CD14-positive monocyte (primary cell): ENCODE data around the gene NHS. TPM values are rescaled to one million over a fixed set of nuclear protein-coding genes. Genes with fewer than 3 reads are reported as not detected.
"Not testable (repeated sequence)": the region's sequence is repeated elsewhere in the genome, so short reads cannot be mapped to it uniquely, and the experiment has no call there.

Source experiments
- DNase-seq, 3 donors: peaks; one replicate each; pipeline ENCODE4 v3.0.0-alpha.2; 2011 to 2022
- H2AFZ ChIP-seq: 2 replicates; pipeline ENCODE4 v1.6.0; 2012; ENCODE audit warnings: mild to moderate bottlenecking, low read depth, low read length, inconsistent platforms; ENCODE audit not compliant: insufficient read depth, poor library complexity, severe bottlenecking
- H3K27ac ChIP-seq, 2 donors: 1 replicate in 1 of 2; 2 replicates in 1 of 2; pipeline ENCODE4 v1.5.1; 2012 to 2013; ENCODE audit warnings: low read length in 2 of 2, control low read depth in 1 of 2, inconsistent platforms in 1 of 2, low read depth in 1 of 2, mild to moderate bottlenecking in 1 of 2
- H3K27me3 ChIP-seq, 2 donors: one replicate each; pipeline versions ENCODE4 v1.6.0 to v1.6.1; 2011 to 2013; ENCODE audit warnings: low read length in 2 of 2; ENCODE audit not compliant: control insufficient read depth in 2 of 2, insufficient read depth in 2 of 2
- H3K36me3 ChIP-seq, 2 donors: replicated peaks in 1 of 2; 1 replicate in 1 of 2; 2 replicates in 1 of 2; pipeline versions ENCODE4 v1.5.1 to v1.6.1; 2012 to 2013; ENCODE audit warnings: low read length in 2 of 2, control low read depth in 1 of 2, inconsistent platforms in 1 of 2, mild to moderate bottlenecking in 1 of 2; ENCODE audit not compliant: insufficient read depth in 2 of 2, control insufficient read depth in 1 of 2
- H3K4me1 ChIP-seq, 2 donors: 1 replicate in 1 of 2; 2 replicates in 1 of 2; pipeline versions ENCODE4 v1.5.1 to v1.6.1; 2012 to 2013; ENCODE audit warnings: low read length in 2 of 2, control low read depth in 1 of 2, inconsistent platforms in 1 of 2, mild to moderate bottlenecking in 1 of 2, moderate library complexity in 1 of 2; ENCODE audit not compliant: insufficient read depth in 2 of 2, control insufficient read depth in 1 of 2
- H3K4me2 ChIP-seq: replicated peaks from 2 replicates; pipeline ENCODE3; 2012; ENCODE audit warnings: low read length, moderate library complexity, mild to moderate bottlenecking; ENCODE audit not compliant: poor library complexity, severe bottlenecking; ENCODE audit errors: extremely low read depth
- H3K4me3 ChIP-seq, 3 experiments: fragments of 200-600 bp in 1 of 3; sonication (generic) in 1 of 3; replicated peaks in 1 of 3; 1 replicate in 2 of 3; 2 replicates in 1 of 3; pipeline ENCODE4 v1.5.1; 2011 to 2013; ENCODE audit warnings: low read length in 3 of 3, mild to moderate bottlenecking in 3 of 3, control low read depth in 2 of 3, low read depth in 2 of 3, inconsistent platforms in 1 of 3, moderate library complexity in 1 of 3
- H3K79me2 ChIP-seq: 2 replicates; pipeline ENCODE4 v1.6.0; 2012; ENCODE audit warnings: mild to moderate bottlenecking, control low read depth, inconsistent platforms, low read length, moderate library complexity; ENCODE audit not compliant: insufficient read depth
- H3K9ac ChIP-seq: 2 replicates; pipeline ENCODE4 v1.6.0; 2017; ENCODE audit warnings: low read length, mild to moderate bottlenecking; ENCODE audit not compliant: insufficient read depth, poor library complexity, severe bottlenecking
- H3K9me3 ChIP-seq, 2 donors: replicated peaks in 1 of 2; 1 replicate in 1 of 2; 2 replicates in 1 of 2; pipeline versions ENCODE4 v1.5.1 to v1.6.1; 2012 to 2013; ENCODE audit warnings: low read length in 2 of 2, control low read depth in 1 of 2; ENCODE audit not compliant: control insufficient read depth in 1 of 2, insufficient read depth in 1 of 2
- H4K20me1 ChIP-seq: 2 replicates; pipeline ENCODE4 v1.6.0; 2012; ENCODE audit warnings: mild to moderate bottlenecking, low read length, control low read depth, moderate library complexity; ENCODE audit not compliant: insufficient read depth
- H3K27ac Mint-ChIP-seq, 7 donors: one replicate each; pipeline ENCODE4 v1.8.0; 2020; ENCODE audit warnings: mild to moderate bottlenecking in 7 of 7, mixed read lengths in 7 of 7, moderate library complexity in 6 of 7, inconsistent platforms in 2 of 7
- H3K27me3 Mint-ChIP-seq, 3 donors: one replicate each; pipeline ENCODE4 v1.8.0; 2021 to 2022; ENCODE audit warnings: low read depth in 3 of 3, mild to moderate bottlenecking in 3 of 3, mixed read lengths in 3 of 3, moderate library complexity in 3 of 3, inconsistent platforms in 1 of 3
- H3K36me3 Mint-ChIP-seq, 2 donors: one replicate each; pipeline ENCODE4 v1.8.0; 2020; ENCODE audit warnings: mixed read lengths in 2 of 2, inconsistent platforms in 1 of 2, mild to moderate bottlenecking in 1 of 2
- H3K4me1 Mint-ChIP-seq: one replicate; pipeline ENCODE4 v1.8.0; 2020; ENCODE audit warnings: mild to moderate bottlenecking, mixed read lengths
- H3K4me3 Mint-ChIP-seq, 2 donors: one replicate each; pipeline ENCODE4 v1.8.0; 2020; ENCODE audit warnings: mild to moderate bottlenecking in 2 of 2, mixed read lengths in 2 of 2, moderate library complexity in 1 of 2
- H3K9me3 Mint-ChIP-seq, 7 donors: one replicate each; pipeline ENCODE4 v1.8.0; 2020 to 2022; ENCODE audit warnings: mixed read lengths in 7 of 7, mild to moderate bottlenecking in 6 of 7, moderate library complexity in 6 of 7, inconsistent platforms in 2 of 7
- WGBS: methylation state at CpG from one replicate; pipeline ENCODE4 v1.1.5; 2013; ENCODE audit warnings: missing lambda C conversion rate; ENCODE audit not compliant: insufficient coverage; 5-methylcytosine and 5-hydroxymethylcytosine counted together
- intact Hi-C, 2 donors: fragments of 100-400 bp; cut with micrococcal nuclease; formaldehyde crosslinking; loops; one replicate each; pipeline versions ENCODE4 v1.15.0 to v1.15.1; 2023
- polyA plus RNA-seq, 3 donors: library from polyadenylated mRNA; depleted of rRNA in 1 of 3; unstranded in 2 of 3; stranded (reverse) in 1 of 3; fragments of 300-500 nt in 2 of 3; fragments of >200 nt in 1 of 3; fragmentation: Illumina TruSeq in 2 of 3; gene quantifications; 1 replicate in 2 of 3; 2 replicates in 1 of 3; pipeline ENCODE4 v1.2.3, GENCODE V29; 2012 to 2021
- TF ChIP-seq, protein P1 (sequence below): fragments of 200-600 bp; IDR thresholded peaks from one replicate; pipeline ENCODE4 v1.8.0; 2022; ENCODE audit warnings: antibody characterized with exemption, mild to moderate bottlenecking

Gene NHS
- polyA plus RNA-seq, 3 donors = 0.86 to 1.8 (median 1.3) TPM

DNA sequence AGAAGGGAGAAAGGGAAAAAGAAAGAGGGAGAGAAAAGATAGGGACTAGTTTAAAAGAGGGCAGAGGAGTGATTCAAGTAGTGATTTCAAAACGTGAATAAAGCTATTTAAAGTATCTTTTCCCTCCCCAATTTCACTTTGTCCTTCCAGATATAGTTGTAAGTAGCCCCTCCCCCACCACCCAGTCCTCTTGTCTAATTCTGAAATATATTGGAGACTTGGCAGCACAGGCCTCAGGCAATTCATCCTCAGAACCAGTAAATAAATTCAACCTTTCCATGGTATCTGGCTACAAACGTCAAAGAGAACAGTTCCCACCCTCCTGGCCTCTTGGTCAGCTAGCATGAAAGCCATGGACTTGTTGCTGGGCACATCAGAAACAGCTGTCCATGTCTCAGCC, 192.8 kb downstream of the NHS start:
- no peak overlapping the region for H3K4me3 Mint-ChIP-seq
- Histone ChIP-seq H3K36me3 (no peaks in the 10 kb centered on the region), H3K27ac (no peak overlapping the region), H3K4me2 (no peak overlapping the region), H2AFZ (no peak overlapping the region), H3K4me1 (peaks cover 25 to 29% of the 10 kb centered on the region in 2 donors), H3K79me2 (no peaks in the 10 kb centered on the region), H3K27me3 (no peaks in the 10 kb centered on the region), H3K4me3 (no peak overlapping the region), H3K9ac (no peak overlapping the region), H3K9me3 (no peaks in the 10 kb centered on the region), H4K20me1 (no peaks in the 10 kb centered on the region)
- H3K36me3 Mint-ChIP-seq = no peaks in the 10 kb centered on the region
- H3K27me3 Mint-ChIP-seq = peaks cover 2 to 9% (median 9%) of the 10 kb centered on the region in 3 donors
- H3K27ac Mint-ChIP-seq = peak overlapping the region in 1 of 7 donors; percentile 54
- H3K4me1 Mint-ChIP-seq = peaks cover 32% of the 10 kb centered on the region
- intact Hi-C loops = no loop called here
- H3K9me3 Mint-ChIP-seq = peaks cover 0 to 12% (median 5%) of the 10 kb centered on the region in 7 donors
- WGBS = 83% methylated on average over 1 of the region's 2 CpGs
- no peak for DNase-seq
- TF ChIP-seq, protein P1, sequence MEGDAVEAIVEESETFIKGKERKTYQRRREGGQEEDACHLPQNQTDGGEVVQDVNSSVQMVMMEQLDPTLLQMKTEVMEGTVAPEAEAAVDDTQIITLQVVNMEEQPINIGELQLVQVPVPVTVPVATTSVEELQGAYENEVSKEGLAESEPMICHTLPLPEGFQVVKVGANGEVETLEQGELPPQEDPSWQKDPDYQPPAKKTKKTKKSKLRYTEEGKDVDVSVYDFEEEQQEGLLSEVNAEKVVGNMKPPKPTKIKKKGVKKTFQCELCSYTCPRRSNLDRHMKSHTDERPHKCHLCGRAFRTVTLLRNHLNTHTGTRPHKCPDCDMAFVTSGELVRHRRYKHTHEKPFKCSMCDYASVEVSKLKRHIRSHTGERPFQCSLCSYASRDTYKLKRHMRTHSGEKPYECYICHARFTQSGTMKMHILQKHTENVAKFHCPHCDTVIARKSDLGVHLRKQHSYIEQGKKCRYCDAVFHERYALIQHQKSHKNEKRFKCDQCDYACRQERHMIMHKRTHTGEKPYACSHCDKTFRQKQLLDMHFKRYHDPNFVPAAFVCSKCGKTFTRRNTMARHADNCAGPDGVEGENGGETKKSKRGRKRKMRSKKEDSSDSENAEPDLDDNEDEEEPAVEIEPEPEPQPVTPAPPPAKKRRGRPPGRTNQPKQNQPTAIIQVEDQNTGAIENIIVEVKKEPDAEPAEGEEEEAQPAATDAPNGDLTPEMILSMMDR = no peak

- H3K9me3 ChIP-seq, H3K36me3 ChIP-seq, H3K4me3 ChIP-seq, H3K27ac ChIP-seq, H4K20me1 ChIP-seq, H3K27me3 ChIP-seq, H3K4me3 Mint-ChIP-seq, intact Hi-C loops, H3K9ac ChIP-seq, H3K36me3 Mint-ChIP-seq, H2AFZ ChIP-seq, H3K27ac Mint-ChIP-seq, DNase-seq, H3K4me2 ChIP-seq, H3K79me2 ChIP-seq: not testable (repeated sequence)
- peaks cover 0 to 12% (median 5%) of the 10 kb centered on the region in 7 donors for H3K9me3 Mint-ChIP-seq
- H3K27me3 Mint-ChIP-seq = peaks cover 2 to 11% (median 9%) of the 10 kb centered on the region in 3 donors
- WGBS = no CpG with 5 or more reads among the region's 3 CpGs
- peaks cover 25% of the 10 kb centered on the region for H3K4me1 Mint-ChIP-seq
- peaks cover 17 to 23% of the 10 kb centered on the region in 2 donors for H3K4me1 ChIP-seq
Measured at GRCh38 chrX:17568804-17569203, 193.8 kb downstream of the NHS start.
